HepG2 (cell line): ENCODE results near the gene RNASE11. TPM values are rescaled to one million over a fixed set of nuclear protein-coding genes. Genes with fewer than 3 reads are reported as not detected.

Experiments used
- ATAD3A ChIP-seq: sonication (generic); formaldehyde crosslinking; IDR thresholded peaks from 2 replicates; pipeline ENCODE4 v1.4.0; 2020; ENCODE audit warnings: missing genetic modification reagents
- ATF7-NPFF ChIP-seq: sonication (generic); formaldehyde crosslinking; IDR thresholded peaks from 2 replicates; pipeline ENCODE4 v1.8.1; 2023; ENCODE audit warnings: mild to moderate bottlenecking, low read depth, missing genetic modification reagents, moderate library complexity
- FIP1L1 ChIP-seq: fragments of 200-400 bp; formaldehyde crosslinking; IDR thresholded peaks from 2 replicates; pipeline ENCODE4 v1.6.1; 2018; ENCODE audit warnings: low read depth, mild to moderate bottlenecking, low read length, moderate library complexity, borderline replicate concordance; ENCODE audit not compliant: insufficient read depth
- GATAD1 ChIP-seq: IDR thresholded peaks from 2 replicates; pipeline ENCODE4 v1.6.1; 2016; ENCODE audit warnings: missing genetic modification reagents, missing compliant biosample characterization
- GATAD2A ChIP-seq: IDR thresholded peaks from 2 replicates; pipeline ENCODE4 v1.6.1; 2016
- HHEX ChIP-seq: IDR thresholded peaks from 2 replicates; pipeline ENCODE4 v1.6.1; 2016; ENCODE audit warnings: control low read depth
- HNRNPLL ChIP-seq: fragments of 200-400 bp; formaldehyde crosslinking; IDR thresholded peaks from 2 replicates; pipeline ENCODE4 v1.6.1; 2017; ENCODE audit warnings: mild to moderate bottlenecking, low read depth, low read length; ENCODE audit not compliant: poor library complexity, severe bottlenecking
- HOXA9 ChIP-seq: sonication (generic); formaldehyde crosslinking; IDR thresholded peaks from 2 replicates; pipeline ENCODE4 v1.8.1; 2022; ENCODE audit warnings: missing genetic modification reagents, mild to moderate bottlenecking, moderate library complexity, borderline replicate concordance
- MTA1 ChIP-seq: sonication (generic); formaldehyde crosslinking; IDR thresholded peaks from 2 replicates; pipeline ENCODE4 v1.4.0; 2020; ENCODE audit warnings: missing genetic modification reagents, mild to moderate bottlenecking, borderline replicate concordance
- MYC ChIP-seq: sonication (generic); formaldehyde crosslinking; IDR thresholded peaks from 2 replicates; pipeline ENCODE4 v1.9.0; 2021; ENCODE audit warnings: missing genetic modification reagents, borderline replicate concordance
- NONO ChIP-seq, 2 experiments: fragments of 450-650 bp in 1 of 2; sonication (generic) in 1 of 2; formaldehyde crosslinking in 1 of 2; IDR thresholded peaks in 1 of 2; conservative IDR thresholded peaks in 1 of 2; 2 replicates each; pipeline versions ENCODE4 v1.6.1 to v1.8.0; 2017 to 2022; ENCODE audit warnings: mild to moderate bottlenecking in 1 of 2, missing genetic modification reagents in 1 of 2, moderate library complexity in 1 of 2
- NR2F2 ChIP-seq: IDR thresholded peaks from 2 replicates; pipeline ENCODE4 v1.6.1; 2012; ENCODE audit warnings: low read depth, inconsistent platforms, borderline replicate concordance
- PCBP1 ChIP-seq: fragments of 200-400 bp; formaldehyde crosslinking; IDR thresholded peaks from 2 replicates; pipeline ENCODE4 v1.6.1; 2017; ENCODE audit warnings: mild to moderate bottlenecking, low read depth, low read length, borderline replicate concordance
- PHF20 ChIP-seq: sonication (generic); formaldehyde crosslinking; IDR thresholded peaks from 2 replicates; pipeline ENCODE4 v1.5.0; 2020; ENCODE audit warnings: mild to moderate bottlenecking, missing genetic modification reagents
- TCF7L2 ChIP-seq: IDR thresholded peaks from 2 replicates; pipeline ENCODE4 v1.6.1; 2011; ENCODE audit warnings: mild to moderate bottlenecking, low read depth, low read length, moderate library complexity
- YY1 ChIP-seq: IDR thresholded peaks from 2 replicates; pipeline ENCODE4 v1.6.1; 2011; ENCODE audit warnings: low read length, low read depth, moderate library complexity, mild to moderate bottlenecking; ENCODE audit not compliant: insufficient read depth, insufficient replicate concordance
- ZFX ChIP-seq: sonication (generic); formaldehyde crosslinking; IDR thresholded peaks from 2 replicates; pipeline ENCODE4 v1.4.0; 2020; ENCODE audit warnings: mild to moderate bottlenecking, low read depth, missing genetic modification reagents, moderate library complexity
- ZNF468 ChIP-seq: sonication (generic); formaldehyde crosslinking; IDR thresholded peaks from 2 replicates; pipeline ENCODE4 v1.8.0; 2022; ENCODE audit warnings: mild to moderate bottlenecking, moderate library complexity, missing genetic modification reagents
- ZNF563 ChIP-seq: sonication (generic); formaldehyde crosslinking; IDR thresholded peaks from 2 replicates; pipeline ENCODE4 v1.8.0; 2022; ENCODE audit warnings: mild to moderate bottlenecking, moderate library complexity, missing genetic modification reagents
- ZNF660 ChIP-seq: sonication (generic); formaldehyde crosslinking; IDR thresholded peaks from 2 replicates; pipeline ENCODE4 v1.5.1; 2020; ENCODE audit warnings: mild to moderate bottlenecking, low read depth, missing genetic modification reagents, borderline replicate concordance
- polyA plus RNA-seq, 8 experiments: library from polyadenylated mRNA; depleted of rRNA in 3 of 8; stranded (reverse) in 7 of 8; unstranded in 1 of 8; fragments of >200 nt; fragmentation: Illumina TruSeq in 4 of 8; extraction: Trizol in 4 of 8; gene quantifications; 2 replicates each; pipeline versions ENCODE4 v1.2.1 to v1.2.3, GENCODE V29; 2011 to 2016; ENCODE audit warnings: low read depth in 4 of 8, missing spikeins in 1 of 8, mixed read lengths in 1 of 8; ENCODE audit not compliant: insufficient read depth in 1 of 8
- total RNA-seq, 5 experiments: library from RNA; depleted of rRNA; stranded (reverse); fragments of >200 nt; fragmentation: Illumina TruSeq; extraction: Trizol; gene quantifications; 2 replicates each; pipeline ENCODE4 v1.2.3, GENCODE V29; 2016; ENCODE audit warnings: low read depth in 1 of 5
- TF ChIP-seq, protein P1 (sequence below): sonication (generic); formaldehyde crosslinking; IDR thresholded peaks from 2 replicates; pipeline ENCODE4 v1.8.1; 2023; ENCODE audit warnings: mild to moderate bottlenecking, inconsistent platforms, moderate library complexity, missing genetic modification reagents, borderline replicate concordance
- TF ChIP-seq, protein P2 (sequence below): sonication (generic); formaldehyde crosslinking; IDR thresholded peaks from 2 replicates; pipeline ENCODE4 v1.8.0; 2022; ENCODE audit warnings: mild to moderate bottlenecking, missing genetic modification reagents
- TF ChIP-seq, protein P3 (sequence below): IDR thresholded peaks from 2 replicates; pipeline ENCODE4 v1.6.1; 2018; ENCODE audit warnings: missing genetic modification reagents
- TF ChIP-seq, protein P4 (sequence below): sonication (generic); formaldehyde crosslinking; IDR thresholded peaks from 2 replicates; pipeline ENCODE4 v1.4.0; 2020; ENCODE audit warnings: missing genetic modification reagents, borderline replicate concordance

Gene RNASE11
- total and polyA plus RNA-seq, 2 of the 13 experiments (the other 11 are each of a cell fraction or from before 2014, with no cell fraction given), result not detected

DNA sequence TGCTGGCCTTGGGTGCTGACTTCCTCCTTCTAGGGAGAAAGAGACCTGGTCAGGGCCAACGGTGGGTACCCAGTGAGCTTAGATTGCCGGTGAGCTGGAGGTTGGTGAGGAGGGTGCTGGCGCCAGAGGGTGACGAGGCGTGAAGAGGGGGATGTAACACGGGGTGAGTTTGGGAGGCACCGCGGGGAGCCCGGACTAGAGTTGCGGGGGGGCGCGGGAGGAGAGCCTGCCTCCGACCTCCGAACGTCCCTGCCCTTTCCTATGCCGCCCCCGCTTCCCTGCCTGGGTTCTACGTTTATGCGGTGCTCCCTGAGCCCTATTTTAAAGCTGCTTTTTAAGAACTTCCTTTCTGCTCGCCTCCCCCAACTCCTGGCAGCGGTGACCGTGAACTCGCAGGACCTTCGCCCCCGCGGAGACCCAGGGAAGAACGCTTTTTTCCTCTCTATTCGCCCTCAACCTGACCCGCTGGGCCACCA is 35.1 kb upstream of the RNASE11 start (continued):
- TF ChIP-seq, protein P1, sequence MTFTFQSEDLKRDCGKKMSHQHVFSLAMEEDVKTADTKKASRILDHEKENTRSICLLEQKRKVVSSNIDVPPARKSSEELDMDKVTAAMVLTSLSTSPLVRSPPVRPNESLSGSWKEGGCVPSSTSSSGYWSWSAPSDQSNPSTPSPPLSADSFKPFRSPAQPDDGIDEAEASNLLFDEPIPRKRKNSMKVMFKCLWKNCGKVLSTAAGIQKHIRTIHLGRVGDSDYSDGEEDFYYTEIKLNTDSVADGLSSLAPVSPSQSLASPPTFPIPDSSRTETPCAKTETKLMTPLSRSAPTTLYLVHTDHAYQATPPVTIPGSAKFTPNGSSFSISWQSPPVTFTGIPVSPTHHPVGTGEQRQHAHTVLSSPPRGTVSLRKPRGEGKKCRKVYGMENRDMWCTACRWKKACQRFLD (CRISPR knock-in tag), result no peak
- TF ChIP-seq, protein P2, sequence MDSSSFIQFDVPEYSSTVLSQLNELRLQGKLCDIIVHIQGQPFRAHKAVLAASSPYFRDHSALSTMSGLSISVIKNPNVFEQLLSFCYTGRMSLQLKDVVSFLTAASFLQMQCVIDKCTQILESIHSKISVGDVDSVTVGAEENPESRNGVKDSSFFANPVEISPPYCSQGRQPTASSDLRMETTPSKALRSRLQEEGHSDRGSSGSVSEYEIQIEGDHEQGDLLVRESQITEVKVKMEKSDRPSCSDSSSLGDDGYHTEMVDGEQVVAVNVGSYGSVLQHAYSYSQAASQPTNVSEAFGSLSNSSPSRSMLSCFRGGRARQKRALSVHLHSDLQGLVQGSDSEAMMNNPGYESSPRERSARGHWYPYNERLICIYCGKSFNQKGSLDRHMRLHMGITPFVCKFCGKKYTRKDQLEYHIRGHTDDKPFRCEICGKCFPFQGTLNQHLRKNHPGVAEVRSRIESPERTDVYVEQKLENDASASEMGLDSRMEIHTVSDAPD, result no peak
- TF ChIP-seq ZFX, result peak; percentile 45; the same call in 1 of the 2 replicates
- no peak for TF ChIP-seq PCBP1
- TF ChIP-seq ZNF468, result no peak
- TF ChIP-seq ZNF563, result no peak
- no peak for TF ChIP-seq GATAD1 (CRISPR knock-in tag)
- TF ChIP-seq GATAD2A, result 0 out of 2 replicates have a peak, but pooled peaks have one; percentile 25
- peak; percentile 58; the same call in 1 of the 2 replicates for TF ChIP-seq NR2F2
- TF ChIP-seq YY1, result no peak
- TF ChIP-seq NONO (IDR thresholded peaks at IDR 0.05), result no peak
- TF ChIP-seq NONO (CRISPR knock-in tag; conservative IDR thresholded peaks at IDR 0.05), result no peak
- no peak; the same call in 1 of the 2 replicates for TF ChIP-seq MTA1 (CRISPR knock-in tag)
- TF ChIP-seq PHF20 (CRISPR knock-in tag), result no peak
- no peak for TF ChIP-seq MYC (CRISPR knock-in tag)
- no peak for TF ChIP-seq TCF7L2
- no peak for TF ChIP-seq ATF7-NPFF (CRISPR knock-in tag)
- TF ChIP-seq, protein P3, sequence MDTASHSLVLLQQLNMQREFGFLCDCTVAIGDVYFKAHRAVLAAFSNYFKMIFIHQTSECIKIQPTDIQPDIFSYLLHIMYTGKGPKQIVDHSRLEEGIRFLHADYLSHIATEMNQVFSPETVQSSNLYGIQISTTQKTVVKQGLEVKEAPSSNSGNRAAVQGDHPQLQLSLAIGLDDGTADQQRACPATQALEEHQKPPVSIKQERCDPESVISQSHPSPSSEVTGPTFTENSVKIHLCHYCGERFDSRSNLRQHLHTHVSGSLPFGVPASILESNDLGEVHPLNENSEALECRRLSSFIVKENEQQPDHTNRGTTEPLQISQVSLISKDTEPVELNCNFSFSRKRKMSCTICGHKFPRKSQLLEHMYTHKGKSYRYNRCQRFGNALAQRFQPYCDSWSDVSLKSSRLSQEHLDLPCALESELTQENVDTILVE (CRISPR knock-in tag), result no peak
- no peak for TF ChIP-seq HOXA9 (CRISPR knock-in tag)
- TF ChIP-seq ATAD3A (CRISPR knock-in tag), result no peak
- TF ChIP-seq HHEX (CRISPR knock-in tag), result no peak
- no peak for TF ChIP-seq FIP1L1
- no peak for TF ChIP-seq ZNF660 (CRISPR knock-in tag)
- TF ChIP-seq, protein P4, sequence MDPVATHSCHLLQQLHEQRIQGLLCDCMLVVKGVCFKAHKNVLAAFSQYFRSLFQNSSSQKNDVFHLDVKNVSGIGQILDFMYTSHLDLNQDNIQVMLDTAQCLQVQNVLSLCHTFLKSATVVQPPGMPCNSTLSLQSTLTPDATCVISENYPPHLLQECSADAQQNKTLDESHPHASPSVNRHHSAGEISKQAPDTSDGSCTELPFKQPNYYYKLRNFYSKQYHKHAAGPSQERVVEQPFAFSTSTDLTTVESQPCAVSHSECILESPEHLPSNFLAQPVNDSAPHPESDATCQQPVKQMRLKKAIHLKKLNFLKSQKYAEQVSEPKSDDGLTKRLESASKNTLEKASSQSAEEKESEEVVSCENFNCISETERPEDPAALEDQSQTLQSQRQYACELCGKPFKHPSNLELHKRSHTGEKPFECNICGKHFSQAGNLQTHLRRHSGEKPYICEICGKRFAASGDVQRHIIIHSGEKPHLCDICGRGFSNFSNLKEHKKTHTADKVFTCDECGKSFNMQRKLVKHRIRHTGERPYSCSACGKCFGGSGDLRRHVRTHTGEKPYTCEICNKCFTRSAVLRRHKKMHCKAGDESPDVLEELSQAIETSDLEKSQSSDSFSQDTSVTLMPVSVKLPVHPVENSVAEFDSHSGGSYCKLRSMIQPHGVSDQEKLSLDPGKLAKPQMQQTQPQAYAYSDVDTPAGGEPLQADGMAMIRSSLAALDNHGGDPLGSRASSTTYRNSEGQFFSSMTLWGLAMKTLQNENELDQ (CRISPR knock-in tag), result no peak
- no peak for TF ChIP-seq HNRNPLL
